SK-N-MC (cell line): ENCODE measurements around the gene TRANK1.

ENCODE experiments used
- EZH2 ChIP-seq: fragments of 200-600 bp; sonication (generic); IDR thresholded peaks from one replicate; pipeline ENCODE4 v1.6.1; 2017; ENCODE audit warnings: antibody characterized with exemption
- POLR2AphosphoS5 ChIP-seq: IDR thresholded peaks from 2 replicates; pipeline ENCODE4 v1.6.1; 2012; ENCODE audit warnings: mild to moderate bottlenecking, low read depth, low read length, borderline replicate concordance

- TF ChIP-seq POLR2AphosphoS5 (no peak), EZH2 (no peak)
Measured at GRCh38 chr3:36943601-36944000, 1.3 kb downstream of the TRANK1 start.
